K562 (cell line): ENCODE results near the gene OSM. TPM values are rescaled to one million over a fixed set of nuclear protein-coding genes. Genes with fewer than 3 reads are reported as not detected.

ENCODE experiments used
- ATAC-seq: fragments of 200-7000 bp; cut with Tn5 transposase; 3 replicates; pipeline ENCODE4 v1.9.1; 2020; ENCODE audit warnings: moderate library complexity
- BruUV-seq: library from RNA; stranded (reverse); fragments of 400-500 nt; replicated peaks from 2 replicates; lab custom pipeline; 2021; lab: Mats Ljungman, UMichigan
- CTCF ChIA-PET: fragments of 300-600 bp; formaldehyde crosslinking; extraction: SDS; loops from one replicate; lab custom pipeline; 2021; ENCODE audit warnings: low intra/inter-chr PET ratio; lab: Yijun Ruan, JAX
- POLR2A ChIA-PET: fragments of 300-600, 350-650 bp; sonication (Branson Sonifier 250); formaldehyde crosslinking; extraction: SDS; loops from one replicate; lab custom pipeline; 2021; ENCODE audit warnings: antibody characterized with exemption, inconsistent platforms; lab: Yijun Ruan, JAX
- DNase-seq, 4 experiments: peaks; one replicate each; pipeline versions ENCODE4 v3.0.0 to v3.0.0-alpha.2; 2011 to 2018; ENCODE audit warnings: low spot score in 3 of 4, mixed read lengths in 3 of 4; ENCODE audit errors: extremely low read depth in 1 of 4
- FAIRE-seq: peaks from 2 replicates; lab custom pipeline; 2011; peaks lifted over from hg19 to GRCh38; lab: Jason Lieb, UNC
- H2AFZ ChIP-seq: 2 replicates; pipeline ENCODE4 v1.6.0; 2011; ENCODE audit warnings: low read depth, low read length, control low read depth, inconsistent platforms
- H3K27ac ChIP-seq: fragments of 200-600 bp; 3 replicates; pipeline ENCODE4 v1.8.0; 2011; ENCODE audit warnings: low read depth, mild to moderate bottlenecking, control low read depth, inconsistent platforms, low read length, moderate library complexity, mixed read lengths; ENCODE audit errors: extremely low read depth
- H3K27me3 ChIP-seq, 2 experiments: fragments of 300-600 bp in 1 of 2; 2 replicates in 1 of 2; 3 replicates in 1 of 2; pipeline versions ENCODE4 v1.6.0 to v1.8.0; 2011; ENCODE audit warnings: inconsistent platforms in 2 of 2, low read length in 2 of 2, mild to moderate bottlenecking in 1 of 2, mixed read lengths in 1 of 2, moderate library complexity in 1 of 2; ENCODE audit not compliant: control insufficient read depth in 2 of 2, insufficient read depth in 2 of 2
- H3K36me3 ChIP-seq: fragments of 300-600 bp; 3 replicates; pipeline ENCODE4 v1.8.0; 2011; ENCODE audit warnings: mild to moderate bottlenecking, low read length, inconsistent platforms; ENCODE audit not compliant: control insufficient read depth, insufficient read depth
- H3K4me1 ChIP-seq, 2 experiments: fragments of 200-600 bp in 1 of 2; replicated peaks in 1 of 2; 2 replicates in 1 of 2; 3 replicates in 1 of 2; pipeline versions ENCODE4 v1.5.1 to v1.8.0; 2011; ENCODE audit warnings: inconsistent platforms in 2 of 2, low read length in 2 of 2, mild to moderate bottlenecking in 1 of 2, mixed read lengths in 1 of 2, moderate library complexity in 1 of 2; ENCODE audit not compliant: control insufficient read depth in 2 of 2, insufficient read depth in 2 of 2
- H3K4me2 ChIP-seq: 2 replicates; pipeline ENCODE4 v1.6.1; 2011; ENCODE audit warnings: low read length, control low read depth, inconsistent platforms, mixed read lengths; ENCODE audit not compliant: insufficient read depth
- H3K4me3 ChIP-seq: fragments of 200-600 bp; sonication (generic), shearing (Covaris generic); 2 replicates; pipeline ENCODE4 v1.5.1; 2016; ENCODE audit warnings: control low read depth, inconsistent platforms
- H3K79me2 ChIP-seq: fragments of 200-600 bp; 3 replicates; pipeline ENCODE4 v1.8.0; 2011; ENCODE audit warnings: low read length, inconsistent platforms; ENCODE audit not compliant: control insufficient read depth, insufficient read depth
- H3K9ac ChIP-seq, 2 experiments: 2 replicates each; pipeline versions ENCODE4 v1.6.0 to v1.6.1; 2011; ENCODE audit warnings: low read depth in 2 of 2, low read length in 2 of 2, control low read depth in 1 of 2, inconsistent platforms in 1 of 2, mild to moderate bottlenecking in 1 of 2, mixed read lengths in 1 of 2; ENCODE audit not compliant: insufficient read depth in 1 of 2
- H3K9me1 ChIP-seq: one replicate; pipeline ENCODE4 v1.6.0; 2011; ENCODE audit warnings: inconsistent platforms, mild to moderate bottlenecking, low read length, moderate library complexity; ENCODE audit not compliant: control insufficient read depth, insufficient read depth
- H3K9me3 ChIP-seq: replicated peaks from 2 replicates; pipeline ENCODE4 v1.5.1; 2011; ENCODE audit warnings: low read depth, low read length, inconsistent platforms; ENCODE audit not compliant: control insufficient read depth, insufficient read depth
- H4K20me1 ChIP-seq: replicated peaks from 2 replicates; pipeline ENCODE4 v1.6.1; 2011; ENCODE audit warnings: low read length, inconsistent platforms, mixed read lengths; ENCODE audit not compliant: control insufficient read depth, insufficient read depth
- BCLAF1 ChIP-seq, 2 experiments: fragments of 450-650 bp in 1 of 2; IDR thresholded peaks; 2 replicates each; pipeline ENCODE4 v1.6.1; 2011 to 2017; ENCODE audit warnings: low read depth in 2 of 2, antibody characterized with exemption in 1 of 2, borderline replicate concordance in 1 of 2, low read length in 1 of 2, mild to moderate bottlenecking in 1 of 2, mixed read lengths in 1 of 2; ENCODE audit not compliant: control insufficient read depth in 1 of 2
- E4F1 ChIP-seq: fragments of 250-450 bp; sonication (Bioruptor Pico); IDR thresholded peaks from 2 replicates; pipeline ENCODE4 v1.5.0; 2021; ENCODE audit warnings: mild to moderate bottlenecking, borderline replicate concordance
- NR1H2 ChIP-seq: sonication (generic); formaldehyde crosslinking; IDR thresholded peaks from 2 replicates; pipeline ENCODE4 v1.4.0; 2020; ENCODE audit warnings: mild to moderate bottlenecking, missing genetic modification reagents
- TCF3 ChIP-seq: sonication (generic); formaldehyde crosslinking; IDR thresholded peaks from 2 replicates; pipeline ENCODE4 v1.4.0; 2020; ENCODE audit warnings: mild to moderate bottlenecking, missing genetic modification reagents
- ZNF277 ChIP-seq: fragments of 250-450 bp; sonication (Bioruptor Pico); IDR thresholded peaks from 2 replicates; pipeline ENCODE4 v1.8.0; 2022; ENCODE audit warnings: inconsistent platforms, mild to moderate bottlenecking, moderate library complexity, borderline replicate concordance
- WGBS: fragments of 100-300 bp; shearing (Covaris generic); methylation state at CpG from one replicate; pipeline ENCODE4 v1.1.6; 2016; ENCODE audit warnings: low coverage, mixed read lengths; ENCODE audit not compliant: insufficient coverage; ENCODE audit errors: missing lambda C conversion rate; 5-methylcytosine and 5-hydroxymethylcytosine counted together
- in situ Hi-C: fragments of 300-500 bp; cut with MboI; formaldehyde crosslinking; loops from 4 replicates; pipeline ENCODE4 v1.15.0; 2018; ENCODE audit warnings: inconsistent platforms, mixed read lengths
- intact Hi-C: fragments of 100-400 bp; cut with micrococcal nuclease; formaldehyde crosslinking; loops from 2 replicates; pipeline ENCODE4 v1.14.2; 2022
- polyA plus RNA-seq, 8 experiments: library from polyadenylated mRNA; depleted of rRNA in 4 of 8; stranded (reverse) in 5 of 8; unstranded in 3 of 8; fragments of >200 nt; fragmentation: Nextera tagmentation in 2 of 8; fragmentation: Illumina TruSeq in 1 of 8; extraction: Ambion mirVana in 2 of 8; extraction: Trizol in 1 of 8; gene quantifications; 2 replicates each; pipeline versions ENCODE4 v1.2.1 to v1.2.3, GENCODE V29; 2011 to 2014; ENCODE audit warnings: inconsistent platforms in 1 of 8, missing spikeins in 1 of 8
- total RNA-seq, 7 experiments: library from RNA; depleted of rRNA in 6 of 7; stranded (reverse); fragments of >200 nt in 6 of 7; fragmentation: Illumina TruSeq in 2 of 7; extraction: Trizol in 2 of 7; gene quantifications; 2 replicates each; pipeline versions ENCODE4 v1.2.1 to v1.2.3, GENCODE V29; 2011 to 2021; ENCODE audit warnings: low replicate concordance in 1 of 7

Gene OSM
- total and polyA plus RNA-seq, 9 of the 15 experiments (the other 6 are each of a cell fraction or from before 2014, with no cell fraction given), result 0.22 TPM; not detected in 8

GRCh38 chr22:30272781-30273601 lies 6.3 kb upstream of the OSM start:
- DNase-seq (no peak), FAIRE-seq (no peak), ATAC-seq (no peak)
- in situ Hi-C loops, result no loop called here
- no peaks in the 10 kb centered on the region for H3K9me3 ChIP-seq
- CTCF ChIA-PET, result no interaction called here
- H3K4me2 ChIP-seq, result no peak overlapping the region
- no peak for TF ChIP-seq BCLAF1 (IDR thresholded peaks at IDR 0.05; ENCODE audit: borderline replicate concordance in 1 of 2, control insufficient read depth in 1 of 2, low read depth in 2 of 2, low read length in 1 of 2)
- no peak for TF ChIP-seq E4F1 (CRISPR knock-in tag)
- TF ChIP-seq TCF3 (CRISPR knock-in tag), result no peak
- no peak for TF ChIP-seq NR1H2 (CRISPR knock-in tag)
- no peak for TF ChIP-seq ZNF277
- H3K27ac ChIP-seq, result no peak overlapping the region
- 0 out of 4 replicates have a peak overlapping the region, but pooled peaks of 1 of the 2 experiments have one; percentile 9 for H3K9ac ChIP-seq
- H3K79me2 ChIP-seq, result no peaks in the 10 kb centered on the region
- POLR2A ChIA-PET, result no interaction called here
- H4K20me1 ChIP-seq, result no peaks in the 10 kb centered on the region; the same call in 1 of the 2 replicates
- intact Hi-C loops, result no loop called here
- H3K4me3 ChIP-seq, result no peak overlapping the region
- no peaks in the 10 kb centered on the region for H3K27me3 ChIP-seq
- peaks cover 2 to 13% of the 10 kb centered on the region in 2 experiments; a peak in 3 of 5 replicates for H3K4me1 ChIP-seq
- BruUV-seq, result no TSS peak
- H3K36me3 ChIP-seq, result no peaks in the 10 kb centered on the region
- H3K9me1 ChIP-seq, result no peaks in the 10 kb centered on the region
- 30% methylated on average over 15 of the region's 16 CpGs for WGBS
- H2AFZ ChIP-seq, result no peak overlapping the region
